ENCODE results near the gene DNTT. TPM values are rescaled to one million over a fixed set of nuclear protein-coding genes. Genes with fewer than 3 reads are reported as not detected.

DNTT gene
- total and polyA plus RNA-seq, 2 of the 13 experiments (the other 11 are each of a cell fraction or from before 2014, with no cell fraction given): not detected

DNA sequence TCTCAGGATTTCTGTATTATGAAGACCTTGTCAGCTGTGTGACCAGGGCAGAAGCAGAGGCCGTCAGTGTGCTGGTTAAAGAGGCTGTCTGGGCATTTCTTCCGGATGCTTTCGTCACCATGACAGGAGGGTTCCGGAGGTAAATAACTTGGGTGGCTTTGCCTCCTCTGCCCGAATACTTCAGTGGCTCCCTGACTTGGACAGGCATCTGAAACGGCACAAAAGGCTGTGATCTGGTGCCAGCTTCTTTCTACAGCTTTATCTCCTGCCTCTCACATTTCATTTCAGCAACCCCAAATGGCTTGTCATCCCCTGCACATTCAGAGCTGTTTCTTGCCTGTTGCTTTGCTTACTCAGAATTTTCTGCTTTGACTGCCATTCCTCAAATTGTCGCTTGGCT, 23.2 kb downstream of the DNTT start (continued):
- TF ChIP-seq, protein P1, sequence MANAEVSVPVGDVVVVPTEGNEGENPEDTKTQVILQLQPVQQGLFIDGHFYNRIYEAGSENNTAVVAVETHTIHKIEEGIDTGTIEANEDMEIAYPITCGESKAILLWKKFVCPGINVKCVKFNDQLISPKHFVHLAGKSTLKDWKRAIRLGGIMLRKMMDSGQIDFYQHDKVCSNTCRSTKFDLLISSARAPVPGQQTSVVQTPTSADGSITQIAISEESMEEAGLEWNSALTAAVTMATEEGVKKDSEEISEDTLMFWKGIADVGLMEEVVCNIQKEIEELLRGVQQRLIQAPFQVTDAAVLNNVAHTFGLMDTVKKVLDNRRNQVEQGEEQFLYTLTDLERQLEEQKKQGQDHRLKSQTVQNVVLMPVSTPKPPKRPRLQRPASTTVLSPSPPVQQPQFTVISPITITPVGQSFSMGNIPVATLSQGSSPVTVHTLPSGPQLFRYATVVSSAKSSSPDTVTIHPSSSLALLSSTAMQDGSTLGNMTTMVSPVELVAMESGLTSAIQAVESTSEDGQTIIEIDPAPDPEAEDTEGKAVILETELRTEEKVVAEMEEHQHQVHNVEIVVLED (CRISPR knock-in tag; IDR thresholded peaks at IDR 0.05; ENCODE audit: borderline replicate concordance): no peak
- TF ChIP-seq ETV5 (CRISPR knock-in tag; IDR thresholded peaks at IDR 0.05; ENCODE audit: borderline replicate concordance): no peak

DNA sequence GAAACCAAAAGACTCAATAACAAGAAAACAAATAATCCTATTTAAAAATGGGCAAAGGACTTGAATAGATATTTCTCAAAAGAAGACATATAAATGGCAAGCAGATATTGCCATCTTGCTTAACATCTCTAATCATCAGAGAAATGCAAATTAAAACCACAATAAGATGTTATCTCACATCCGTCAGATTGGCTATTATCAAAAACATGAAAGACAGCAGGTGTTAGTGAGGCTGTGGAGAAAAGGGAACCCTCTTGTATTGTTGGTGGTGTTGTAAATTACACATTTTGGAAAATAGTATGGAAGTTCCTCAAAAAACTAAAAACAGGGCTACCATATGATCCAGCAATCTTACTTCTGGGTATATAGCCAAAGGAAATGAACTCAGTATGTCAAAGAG, 28.9 kb downstream of the DNTT start:
- H3K27me3 ChIP-seq (ENCODE audit: control insufficient read depth in 1 of 2, insufficient read depth in 2 of 2, low read length in 2 of 2): peaks cover 1 to 3% of the 10 kb centered on the region in 2 experiments; a peak in 1 of 5 replicates
- 94% methylated on average over 1 of the region's 1 CpG for WGBS (ENCODE audit: low lambda C conversion rate)
- DNase-seq (ENCODE audit: low spot score) (no peak), FAIRE-seq (no peak), ATAC-seq (no peak)
- peaks cover 7% of the 10 kb centered on the region for H3K4me1 ChIP-seq (ENCODE audit: insufficient read depth, low read length)
- no peak overlapping the region for H2AFZ ChIP-seq (ENCODE audit: low read length)
- TF ChIP-seq MEIS1 (CRISPR knock-in tag; IDR thresholded peaks at IDR 0.05; ENCODE audit: borderline replicate concordance) (no peak), MLX (CRISPR knock-in tag; IDR thresholded peaks at IDR 0.05) (no peak)
- CTCF ChIA-PET (ENCODE audit: low intra/inter-chr PET ratio, low total read pairs): no interaction called here
- no peak overlapping the region for H3K9ac ChIP-seq (ENCODE audit: insufficient read depth, low read depth, low read length)
- no peaks in the 10 kb centered on the region for H4K20me1 ChIP-seq (ENCODE audit: insufficient read depth, low read length)
- in situ Hi-C loops (cut with HindIII; ENCODE audit: extremely low pct_ligation_motif_present, low pct_unique_long_range_greater_than_20kb): no loop called here
- H3K27ac ChIP-seq (ENCODE audit: extremely low read length, insufficient read depth, low read length): no peak overlapping the region
- H3K36me3 ChIP-seq (replicated peaks in 1 of 2; ENCODE audit: control insufficient read depth in 1 of 2, insufficient read depth in 2 of 2, low read length in 2 of 2): no peaks in the 10 kb centered on the region
- H3K79me2 ChIP-seq (ENCODE audit: insufficient read depth, low read length): no peaks in the 10 kb centered on the region
- H3K4me2 ChIP-seq (ENCODE audit: low read depth, low read length): no peak overlapping the region
- intact Hi-C loops (cut with micrococcal nuclease; ENCODE audit: unreplicated experiment): no loop called here
- no peak overlapping the region for H3K4me3 ChIP-seq (replicated peaks in 1 of 3; ENCODE audit: insufficient read depth in 1 of 3, low read depth in 2 of 3, low read length in 3 of 3)
- no TSS peak for BruUV-seq (replicated peaks)
- POLR2A ChIA-PET: no interaction called here
- no peaks in the 10 kb centered on the region for H3K9me3 ChIP-seq (ENCODE audit: low read length)
